Measurements from ENCODE around the gene STK11IP.
A peak's percentile ranks its signal among the peaks of the same experiment; 100 is the strongest.

STK11IP gene

DNA sequence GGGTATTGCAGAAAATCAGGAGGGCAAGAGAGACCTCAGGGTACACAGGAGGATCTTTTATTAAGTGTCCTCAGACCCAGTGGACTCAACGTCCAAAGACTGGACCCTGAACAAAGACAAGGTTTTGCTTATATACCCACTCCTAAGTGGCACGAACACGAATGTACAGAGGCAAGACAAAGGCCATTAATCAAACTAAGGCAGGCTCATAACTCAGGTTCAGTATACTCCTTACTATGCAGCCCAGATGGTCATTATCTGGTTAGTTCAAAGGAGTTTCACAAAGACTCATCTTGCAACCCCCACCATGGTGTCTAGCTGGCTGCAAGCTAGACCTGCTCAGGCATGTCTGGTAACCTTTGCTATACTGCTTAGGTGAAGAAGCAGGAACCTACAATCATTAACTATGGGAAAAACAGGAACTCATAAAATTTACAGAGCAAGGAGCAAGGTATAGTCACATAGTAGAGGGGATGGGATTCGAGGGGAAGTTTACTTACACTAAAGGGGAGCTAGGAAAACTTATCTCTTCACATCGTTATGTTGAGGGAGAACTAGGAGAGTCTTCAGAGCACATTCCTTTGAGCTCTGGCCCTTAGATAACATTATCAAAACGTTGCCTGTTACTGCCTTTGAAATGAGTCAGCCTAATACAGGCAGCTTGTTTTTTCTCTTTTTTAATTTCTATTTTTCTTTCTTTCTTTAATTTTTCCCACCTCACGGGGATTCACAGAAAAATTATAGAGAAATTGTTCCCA, 63.7 kb downstream of the STK11IP start:
- DNase-seq, result no peak

DNA sequence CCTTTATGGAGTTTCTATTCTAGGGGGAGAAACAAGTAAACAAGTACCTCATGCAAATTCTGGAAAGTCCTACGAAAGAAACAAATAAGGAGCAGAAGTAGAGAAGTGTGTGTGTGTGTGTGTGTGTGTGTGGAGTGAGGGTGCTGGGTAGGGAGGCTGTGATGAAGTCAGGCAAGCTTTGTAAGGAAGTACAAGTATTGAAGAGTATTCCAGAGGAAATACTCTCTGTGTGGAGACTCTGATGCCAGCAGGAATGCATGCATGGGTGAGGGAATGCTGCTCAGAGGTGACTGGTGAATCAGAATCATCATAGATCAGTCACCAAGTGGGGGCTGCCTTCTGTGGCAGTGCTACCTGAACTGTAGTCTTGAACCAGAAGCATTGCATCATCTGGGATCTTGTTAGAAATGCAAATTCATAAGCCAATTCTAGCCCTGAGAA, 64.3 kb downstream of the STK11IP start:
- DNase-seq, result no peak

DNA sequence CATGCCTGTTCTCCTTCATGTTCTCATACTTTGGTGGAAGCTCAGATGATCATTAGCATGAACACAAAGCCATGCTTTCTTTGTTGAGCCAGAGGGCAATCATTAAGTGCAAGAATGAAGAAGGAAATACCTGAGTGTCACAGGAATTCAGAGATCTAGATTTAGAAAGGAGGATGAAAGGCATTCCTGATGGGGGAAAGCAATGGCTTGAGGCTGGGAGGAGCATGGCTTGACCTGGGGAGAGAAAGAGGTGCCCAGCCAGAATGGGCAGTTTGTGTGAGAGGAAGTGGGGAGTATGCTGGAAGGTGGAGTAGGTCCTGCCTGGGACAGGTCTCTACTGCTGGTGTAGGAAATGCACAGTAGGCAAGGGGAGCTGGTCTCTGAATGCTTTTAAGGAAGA, 64.9 kb downstream of the STK11IP start:
- no peak for DNase-seq

DNA sequence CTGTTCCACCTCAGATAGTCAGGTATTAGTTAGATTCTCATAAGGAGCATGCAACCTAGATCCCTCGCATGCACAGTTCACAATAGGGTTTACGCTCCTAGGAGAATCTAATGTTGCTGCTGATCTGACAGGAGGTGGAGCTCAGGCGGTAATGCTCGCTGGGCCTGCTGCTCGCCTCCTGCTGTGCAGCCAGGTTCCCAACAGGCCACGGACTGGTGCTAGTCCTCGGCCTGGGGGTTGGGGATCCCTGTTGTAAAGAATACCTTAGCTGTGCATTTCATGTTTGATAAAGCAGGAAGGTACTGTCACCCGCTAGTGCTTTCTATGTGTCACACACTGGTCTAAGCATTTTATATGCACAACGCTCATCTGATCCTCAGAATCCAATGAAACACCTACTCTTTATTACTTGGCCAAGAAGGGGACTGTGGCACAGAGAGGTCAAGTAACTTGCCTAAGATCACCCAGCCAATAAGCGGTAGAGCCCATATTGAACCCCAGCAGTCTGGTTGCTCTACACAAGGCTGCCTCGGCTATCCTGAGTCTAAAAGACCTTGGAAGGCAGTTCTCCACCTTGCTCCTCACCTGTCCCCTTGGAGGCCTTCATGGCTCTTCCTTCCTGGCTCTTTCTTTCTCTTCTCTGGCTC, 65.6 kb downstream of the STK11IP start:
- no peak for DNase-seq

DNA sequence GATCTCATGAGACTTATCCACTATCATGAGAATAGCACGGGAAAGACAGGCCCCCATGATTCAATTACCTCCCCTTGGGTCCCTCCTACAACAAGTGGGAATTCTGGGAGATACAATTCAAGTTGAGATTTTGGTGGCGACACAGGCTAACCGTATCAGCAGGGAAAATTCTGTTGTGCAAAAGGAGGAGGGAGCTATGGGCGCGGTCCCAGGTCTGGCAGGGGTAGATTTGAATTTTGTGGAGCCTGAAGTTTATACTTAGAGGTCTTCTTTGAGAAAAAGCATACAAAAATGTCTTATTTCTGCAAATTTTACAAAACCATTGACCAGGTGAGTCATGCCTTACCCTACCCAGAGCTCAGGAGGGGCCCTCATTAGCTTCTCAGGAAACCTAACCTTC, 66.4 kb downstream of the STK11IP start:
- no peak for DNase-seq

DNA sequence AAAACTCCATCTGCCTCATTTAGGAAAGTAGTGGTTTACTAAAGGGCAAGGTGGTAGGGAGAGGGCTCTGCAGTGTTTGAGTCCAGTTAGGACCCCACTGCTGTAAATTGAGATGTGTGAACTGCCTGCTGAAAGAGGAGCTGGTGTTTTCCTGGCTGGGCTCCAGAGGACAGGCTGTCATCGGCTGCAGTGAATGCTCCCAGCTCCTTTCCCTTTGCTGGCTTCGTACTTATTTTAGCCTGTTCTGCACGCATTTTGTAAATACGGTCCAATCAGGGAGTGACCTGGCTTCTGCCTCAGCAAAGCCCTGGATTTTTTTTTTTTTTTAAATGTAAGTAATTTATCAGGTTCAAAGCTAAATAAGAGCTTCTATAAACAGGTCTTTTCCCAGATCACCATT, 67.3 kb downstream of the STK11IP start:
- peak in 1 of 2 experiments; percentile 9 for DNase-seq

DNA sequence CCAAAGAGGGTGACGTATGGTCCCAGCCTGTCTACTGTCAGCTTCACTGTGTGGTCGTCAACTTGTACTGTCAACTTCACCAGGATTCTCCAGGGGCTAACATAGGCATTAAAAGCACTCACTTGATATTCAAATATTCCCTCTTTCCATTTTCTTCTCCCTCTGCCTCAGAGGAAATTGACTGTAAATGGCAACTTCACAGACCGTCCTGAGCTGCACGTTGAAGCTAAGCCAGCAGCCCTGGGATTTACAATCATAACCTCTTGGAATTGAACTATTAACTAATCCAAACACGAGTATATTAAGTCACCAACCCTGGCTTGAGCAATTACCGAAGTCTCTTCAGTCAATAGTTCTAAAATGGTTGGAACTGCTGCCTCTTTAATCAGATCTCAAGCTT, 68.3 kb downstream of the STK11IP start:
- no peak for DNase-seq

Measured in NCI-H446 (cell line).